GM19395 (cell line): ENCODE measurements around the gene SMNDC1.
"Not testable (repeated sequence)": the region's sequence is repeated elsewhere in the genome, so short reads cannot be mapped to it uniquely, and the experiment has no call there.

Experiments used
- ATAC-seq: cut with Tn5 transposase; IDR thresholded peaks from one replicate; pipeline ENCODE4 v1.9.1; 2021; ENCODE audit warnings: mild to moderate bottlenecking, moderate library complexity; ENCODE audit not compliant: unreplicated experiment

The SMNDC1 gene

DNA sequence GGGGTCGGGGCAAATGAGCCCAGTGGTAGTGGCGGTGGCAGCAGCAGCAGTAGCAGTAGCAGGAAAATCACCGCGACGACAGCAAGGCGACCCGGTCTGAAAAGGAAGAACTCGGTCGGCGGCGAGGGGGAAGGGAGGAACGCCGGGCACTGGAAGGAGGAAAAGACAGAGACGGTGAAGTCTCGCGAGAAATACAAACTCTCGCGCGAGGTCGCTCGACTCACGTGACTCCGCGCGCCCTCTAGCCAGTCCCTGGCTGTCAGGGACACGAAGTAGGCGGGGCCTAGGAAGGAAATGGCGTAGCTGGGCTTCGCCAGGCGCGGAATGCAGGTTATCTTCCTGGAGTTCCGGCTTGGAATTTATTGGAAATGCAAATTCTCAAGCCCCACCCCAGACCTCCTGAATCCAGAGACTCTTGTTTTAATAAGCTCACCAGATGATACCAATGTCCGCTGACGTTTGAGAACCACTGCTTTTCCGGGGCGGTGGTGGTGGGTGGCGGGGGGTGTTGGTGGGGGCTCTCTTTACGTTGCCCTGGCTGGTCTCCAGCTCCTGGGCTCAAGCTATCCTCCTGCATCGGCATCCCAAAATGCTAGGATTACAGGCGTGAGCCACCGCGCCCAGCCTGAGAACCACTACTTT, at the start of gene SMNDC1:
Gene SMNDC1, minus strand, starts transcription at position 141 of the 642 bp plus-strand sequence. CDS start 1,333 bp downstream, outside the sequence.
- peak; percentile 91 for ATAC-seq

DNA sequence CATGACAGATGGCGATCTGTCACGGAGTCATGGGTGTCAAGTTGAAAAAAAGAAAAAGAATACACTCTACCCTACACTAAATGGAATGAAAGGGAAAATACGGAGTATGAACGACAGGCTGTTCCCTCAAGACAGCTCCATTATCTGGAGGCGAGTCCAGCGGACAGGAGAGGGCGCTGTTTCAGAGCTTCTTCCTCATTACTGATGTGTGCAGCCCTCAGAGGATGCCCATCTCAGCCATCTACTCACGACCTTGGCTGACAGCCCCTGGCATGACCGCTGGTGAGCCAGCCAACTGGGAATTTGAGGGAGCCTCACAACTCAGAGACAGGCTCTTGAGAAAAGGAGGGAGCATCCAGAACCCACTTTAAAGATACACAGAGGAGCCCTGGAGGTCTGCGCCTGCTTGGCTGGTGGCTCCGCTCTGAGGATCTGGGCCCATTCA, 49.6 kb upstream of the SMNDC1 start:
- ATAC-seq, result no peak

DNA sequence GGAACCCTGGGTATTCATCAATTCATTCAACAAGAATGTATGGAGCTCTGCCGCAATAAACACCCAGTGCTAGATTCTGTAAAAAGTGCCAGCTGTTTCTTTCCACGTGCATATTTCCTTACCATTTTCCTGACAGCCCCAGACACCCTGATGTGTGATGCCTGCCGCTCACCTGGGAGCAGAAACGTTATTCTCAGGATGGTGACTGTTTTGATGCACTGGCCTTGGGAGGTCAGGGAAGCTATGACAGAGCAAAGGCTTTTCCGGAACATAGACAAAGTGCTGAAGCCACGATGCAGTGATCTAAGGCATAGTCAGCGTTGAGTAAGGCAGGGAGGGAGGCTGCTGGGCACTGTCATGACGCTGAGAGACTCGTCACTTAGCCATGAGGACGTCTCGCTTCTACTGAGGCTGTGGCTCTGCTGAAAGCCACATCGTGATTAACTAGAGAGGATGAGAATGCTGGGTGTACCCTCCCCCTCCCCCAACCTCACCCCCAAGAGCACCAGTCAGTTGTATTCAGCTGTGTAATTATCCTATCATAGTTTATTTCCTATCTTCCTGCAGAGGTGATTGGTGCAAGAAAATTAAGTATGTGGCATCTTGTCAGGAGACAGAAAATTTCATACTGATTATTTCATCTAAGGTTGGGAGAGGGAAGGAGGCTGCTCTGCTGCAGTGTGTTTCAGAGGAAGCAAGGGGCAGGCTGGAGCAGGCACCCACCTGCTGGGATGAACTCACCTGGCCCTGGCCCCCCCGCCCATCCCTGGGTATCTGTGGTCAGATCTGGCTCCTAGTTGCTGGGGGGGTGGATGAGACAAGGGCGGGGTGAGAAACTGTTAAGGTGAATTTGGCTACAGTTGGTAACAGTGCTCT, 48.8 kb upstream of the SMNDC1 start:
- no peak for ATAC-seq

DNA sequence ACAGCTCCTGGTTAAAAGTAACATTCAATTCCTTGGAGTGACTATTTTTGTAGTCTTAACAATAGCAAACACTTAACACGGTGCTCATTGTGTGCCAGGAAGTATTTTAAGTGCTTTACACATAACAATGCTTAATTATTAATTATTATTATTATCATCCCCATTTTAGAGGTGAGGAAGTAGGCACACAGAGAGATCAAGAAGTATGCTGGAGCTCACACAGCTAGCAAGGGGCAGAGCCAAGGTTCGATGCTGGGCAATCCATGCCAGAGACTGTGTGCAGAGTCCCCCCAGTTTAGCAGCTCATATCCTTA, 48.2 kb upstream of the SMNDC1 start:
- no peak for ATAC-seq

DNA sequence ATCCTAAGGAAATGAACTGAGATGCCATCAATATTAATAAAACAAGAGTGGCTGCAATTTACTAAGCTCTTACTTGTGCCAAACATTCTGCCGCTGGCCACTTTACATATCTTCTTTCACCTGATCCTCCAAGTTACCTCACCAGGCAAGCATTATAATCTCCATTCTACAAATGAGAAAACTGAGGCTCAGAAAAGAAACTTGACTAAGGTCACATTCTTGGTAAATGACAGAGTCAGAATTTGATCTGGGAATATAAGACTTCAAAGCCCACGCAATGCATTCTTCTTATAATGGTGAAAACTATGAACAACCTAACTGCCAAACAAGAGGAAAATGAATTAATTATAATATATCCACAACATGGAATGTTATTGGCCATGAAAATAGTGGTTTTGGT, 46.1 kb upstream of the SMNDC1 start:
- no peak for ATAC-seq

DNA sequence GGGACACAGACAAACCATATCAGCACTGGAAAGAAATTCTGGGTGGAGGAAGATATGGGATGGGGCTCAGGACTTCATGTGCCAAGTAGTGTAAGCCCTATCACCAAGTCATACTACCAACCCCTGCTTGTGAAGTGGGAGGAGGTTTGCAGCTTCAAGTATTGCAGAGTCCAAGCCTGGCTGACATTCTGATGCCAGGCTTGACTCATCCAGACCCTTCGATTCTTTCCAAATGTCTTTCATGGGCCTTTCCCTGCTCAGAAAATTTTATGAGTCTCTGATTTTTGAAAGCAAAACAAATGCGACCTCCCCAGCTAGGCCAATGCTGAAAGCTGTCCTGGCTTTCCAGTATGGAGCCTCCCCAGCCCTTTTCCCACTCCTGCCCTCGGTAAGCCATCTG, 45.1 kb upstream of the SMNDC1 start:
- ATAC-seq, result no peak

DNA sequence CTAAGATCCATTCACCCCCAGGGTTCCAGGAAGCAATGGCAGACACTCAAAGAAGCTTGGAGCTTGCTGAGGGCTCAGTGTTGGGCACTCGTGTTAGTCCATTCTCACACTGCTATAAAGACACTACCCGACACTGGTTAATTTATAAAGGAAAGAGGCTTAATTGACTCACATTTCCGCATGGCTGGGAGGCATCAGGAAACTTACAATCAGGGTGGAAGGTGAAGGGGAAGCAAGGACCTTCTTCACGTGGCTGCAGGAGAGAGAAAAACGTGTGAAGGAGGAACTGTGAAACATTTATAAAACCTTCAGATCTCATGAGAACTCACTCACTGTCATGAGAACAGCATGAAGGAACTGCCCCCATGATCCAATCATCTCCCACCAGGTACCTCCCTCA, 44.7 kb upstream of the SMNDC1 start:
- ATAC-seq, result no peak

DNA sequence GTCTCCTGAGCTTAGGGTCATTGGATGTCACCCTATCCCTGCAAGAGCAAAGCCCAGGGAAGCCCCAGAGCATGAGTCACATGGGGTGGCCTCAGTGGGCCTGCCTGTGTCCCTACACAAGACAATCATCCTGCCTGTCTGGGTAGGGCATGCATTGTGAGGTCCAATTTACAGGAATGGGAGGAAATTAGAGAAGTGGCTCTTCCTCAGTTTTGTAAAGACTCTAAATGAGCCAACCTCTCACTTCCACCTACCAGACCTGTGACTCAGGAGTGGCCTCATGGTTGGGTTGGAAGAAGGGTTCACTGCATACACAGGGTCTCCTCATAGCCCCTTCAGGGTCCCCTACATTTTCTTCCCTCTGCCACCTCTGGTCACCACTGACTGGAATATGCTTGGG, 43.6 kb upstream of the SMNDC1 start:
- no peak for ATAC-seq

DNA sequence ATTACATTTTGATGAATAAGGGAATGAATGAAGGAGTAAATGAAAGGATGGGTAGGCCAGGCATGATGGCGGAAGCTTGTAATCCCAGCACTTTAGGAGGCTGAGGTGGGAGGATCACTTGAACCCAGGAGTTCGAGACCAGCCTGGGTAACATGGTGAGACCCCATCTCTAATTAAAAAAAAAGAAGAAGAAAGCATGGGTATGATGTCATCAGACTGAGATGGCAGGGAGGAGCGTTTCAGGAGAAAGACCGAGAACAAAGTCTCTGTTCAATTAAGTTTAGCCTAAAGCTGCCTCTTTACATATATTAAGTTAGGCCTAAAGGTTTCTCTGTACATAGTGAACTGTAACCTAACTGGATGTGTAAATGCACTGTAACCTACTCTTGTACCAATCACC, 42.2 kb upstream of the SMNDC1 start:
- ATAC-seq, result no peak

DNA sequence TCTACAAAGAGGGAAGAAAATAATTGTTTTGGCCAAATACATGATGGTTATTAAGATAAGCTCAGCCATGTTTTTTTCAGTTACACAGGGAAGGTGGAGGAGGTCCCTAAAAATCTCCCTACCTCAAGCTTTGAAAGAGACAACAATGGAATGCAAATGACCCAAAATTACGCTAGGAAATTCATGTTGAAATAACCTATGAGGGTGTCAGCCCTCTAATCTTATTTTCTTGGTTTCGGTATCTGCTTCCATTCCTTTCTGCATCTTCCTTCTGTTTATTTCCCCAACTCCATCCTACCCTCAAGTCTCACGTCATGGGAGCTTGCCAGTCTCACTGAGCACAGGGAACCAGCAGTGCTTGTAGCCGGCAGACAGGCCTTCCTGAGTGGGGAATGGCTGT, 40.6 kb upstream of the SMNDC1 start:
- ATAC-seq, result no peak

DNA sequence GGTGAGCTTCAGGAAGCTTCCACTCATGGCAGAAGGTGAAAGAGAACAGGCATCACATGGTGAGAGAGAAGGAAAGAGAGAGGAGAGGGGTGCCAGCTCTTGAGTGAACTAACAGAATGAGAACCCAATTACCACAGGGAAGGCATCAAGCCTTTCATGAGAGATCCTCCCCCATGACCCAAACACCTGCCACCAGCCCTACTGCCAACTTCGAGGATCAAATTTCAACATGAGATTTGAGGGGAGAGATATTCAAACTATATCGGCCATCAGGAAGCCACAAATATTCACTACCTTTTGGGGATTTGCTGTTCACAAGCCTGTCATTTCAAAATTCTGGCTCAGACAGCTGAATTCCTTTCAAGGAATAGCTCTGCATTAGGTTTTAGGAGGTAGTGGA, 39.9 kb upstream of the SMNDC1 start:
- ATAC-seq, result no peak

DNA sequence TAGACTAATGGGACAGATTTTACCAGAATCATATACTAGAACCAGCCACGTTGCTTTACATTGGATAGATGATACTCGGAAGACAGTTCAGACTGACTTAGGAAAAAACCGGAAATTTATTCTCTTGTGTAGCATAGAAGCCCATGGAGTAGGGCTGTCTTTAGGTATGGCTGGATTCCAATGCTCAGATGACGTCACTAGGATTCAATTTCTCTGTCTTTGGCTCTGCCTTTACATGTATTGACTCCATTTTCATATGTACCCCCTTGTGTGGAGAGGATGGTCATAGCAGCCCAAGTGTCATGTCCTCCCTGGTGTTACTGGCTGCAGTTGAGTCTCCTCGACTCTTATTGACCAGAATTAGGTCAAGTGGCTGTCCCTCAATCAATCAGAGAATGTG, 39.2 kb upstream of the SMNDC1 start:
- ATAC-seq, result no peak

DNA sequence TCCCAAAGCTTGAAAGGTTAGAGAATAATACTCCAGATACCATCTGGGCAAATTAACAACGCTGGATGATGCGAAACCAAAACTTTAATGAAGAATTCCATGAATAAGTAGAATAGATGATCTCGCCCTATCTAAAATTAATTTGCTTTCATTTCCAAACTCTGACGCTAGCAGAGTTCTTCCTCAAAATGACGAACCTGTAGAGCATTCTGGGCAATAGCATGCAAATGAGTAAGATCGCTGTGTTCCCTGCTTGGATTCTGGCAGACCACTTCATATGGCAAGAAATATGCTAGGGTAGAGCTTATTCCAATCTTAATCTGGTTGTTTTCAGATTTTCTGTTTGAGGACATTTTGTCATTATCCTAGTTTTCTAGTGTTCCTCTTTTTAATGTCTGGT, 36.1 kb upstream of the SMNDC1 start:
- ATAC-seq, result no peak

DNA sequence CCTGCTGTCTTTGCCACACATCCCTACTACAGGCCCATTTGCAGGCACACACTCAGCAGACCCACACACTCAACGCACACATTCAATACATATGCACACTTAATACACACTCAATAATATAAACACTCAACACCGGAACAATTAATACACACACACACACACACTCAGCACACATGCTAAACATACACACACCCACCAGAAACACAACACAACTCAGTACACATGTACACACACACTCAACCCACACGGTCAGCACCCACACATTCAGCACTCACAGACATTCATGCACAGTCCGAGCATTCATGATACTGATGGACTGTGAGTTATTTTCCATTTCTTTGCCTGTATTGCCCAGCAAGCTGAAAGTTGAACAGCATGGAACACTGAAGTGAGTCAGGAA, 35.4 kb upstream of the SMNDC1 start:
- no peak for ATAC-seq

DNA sequence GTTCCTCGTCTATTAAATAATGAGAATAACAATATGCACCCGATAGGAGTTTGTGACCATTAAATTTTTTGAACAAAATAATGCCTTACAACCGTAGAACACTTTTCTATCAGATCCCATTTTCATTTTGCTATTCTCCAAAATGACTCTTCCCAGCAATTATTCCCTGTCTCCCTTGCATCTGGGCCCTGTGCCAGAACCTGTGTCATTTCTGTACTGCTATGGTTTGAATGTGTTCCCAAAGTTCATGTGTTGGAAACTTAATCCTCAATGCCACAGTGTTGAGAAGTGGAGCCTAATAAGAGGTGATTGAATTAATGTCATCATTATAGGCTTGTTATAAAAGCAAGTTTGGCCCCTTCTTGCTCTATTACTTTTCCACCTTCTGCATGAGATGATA, 33.2 kb upstream of the SMNDC1 start:
- no peak for ATAC-seq

DNA sequence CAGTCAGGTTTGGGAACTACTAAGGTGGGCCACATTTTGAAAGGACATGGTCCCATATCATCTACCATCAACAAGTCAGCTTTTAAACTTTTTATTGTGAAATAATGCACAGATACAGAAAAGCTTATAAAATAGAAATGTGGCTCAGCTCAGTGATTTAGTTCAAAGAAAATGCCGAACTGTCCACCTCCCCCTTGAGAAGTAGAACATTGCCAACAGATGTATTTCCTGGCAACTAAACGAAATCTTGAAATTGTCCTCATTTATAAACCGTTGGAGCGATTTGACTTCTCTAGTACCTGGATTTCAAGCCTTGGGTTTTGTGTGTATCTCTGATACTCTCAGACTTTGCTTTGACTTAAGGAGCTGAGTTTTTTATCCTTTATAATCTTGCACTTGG, 32.7 kb upstream of the SMNDC1 start:
- no peak for ATAC-seq

DNA sequence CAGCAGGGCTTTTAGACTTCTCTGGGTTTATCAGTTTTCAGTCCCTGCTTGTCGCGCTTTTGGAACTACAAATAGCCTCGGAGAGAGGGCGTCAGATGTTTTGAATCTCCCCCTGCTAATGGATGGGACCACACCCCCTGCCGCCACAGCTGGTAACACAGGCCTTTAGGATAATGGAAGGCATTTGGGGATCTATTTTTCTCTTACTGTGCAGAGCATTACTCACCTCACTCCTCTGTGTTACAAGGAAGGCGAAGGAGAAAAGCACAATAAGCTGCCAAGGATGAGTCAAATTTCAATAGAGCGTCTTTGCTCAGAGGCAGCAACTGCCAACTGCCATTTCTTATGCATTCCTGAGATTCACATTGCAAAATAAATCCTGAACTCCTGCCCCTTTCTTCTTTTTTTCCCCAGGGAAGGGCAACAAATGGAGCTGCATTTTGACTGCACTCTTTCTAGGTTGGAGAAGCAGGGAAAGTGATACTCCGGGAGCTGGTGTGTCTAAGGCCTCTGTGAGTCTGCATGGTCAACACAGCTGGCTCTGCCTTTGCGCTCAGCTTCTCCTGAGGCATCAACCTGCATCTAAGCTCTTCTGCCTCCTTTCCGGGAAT, 31.5 kb upstream of the SMNDC1 start:
- ATAC-seq, result no peak

DNA sequence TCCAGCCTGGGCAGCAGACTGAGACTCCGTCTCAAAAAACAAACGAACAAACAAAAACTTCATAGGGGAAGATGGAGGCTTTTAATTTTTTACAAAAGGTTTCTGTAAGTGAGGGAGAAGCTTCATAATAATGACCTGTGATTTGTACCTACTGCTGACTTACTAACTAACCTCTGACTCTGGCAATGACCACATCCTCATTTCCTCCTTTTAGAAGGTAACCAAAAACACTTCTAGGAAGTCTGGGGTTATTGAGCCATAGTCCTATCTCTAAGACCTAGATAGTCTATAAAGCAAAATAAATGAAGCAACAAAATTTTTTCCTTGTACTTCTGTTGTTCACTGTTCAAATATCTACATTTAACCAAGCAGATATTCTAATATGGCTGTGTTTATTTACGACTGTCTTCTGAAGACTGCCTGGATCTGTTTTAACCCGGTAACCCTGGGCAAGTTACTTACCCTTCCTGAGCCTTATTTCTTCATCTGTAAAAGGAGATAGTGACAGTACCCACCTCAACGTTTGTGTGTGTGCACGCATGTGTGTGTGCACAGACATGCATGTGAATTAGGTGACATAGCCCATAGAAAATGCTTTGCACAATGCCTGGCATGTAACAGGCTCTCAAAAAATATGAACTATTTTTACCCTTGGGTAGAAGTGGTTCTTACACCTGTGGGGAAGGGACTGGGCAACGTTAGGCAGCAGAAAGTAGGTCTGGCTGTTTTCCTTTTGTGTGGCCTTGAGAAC, 30.8 kb upstream of the SMNDC1 start:
- no peak for ATAC-seq

DNA sequence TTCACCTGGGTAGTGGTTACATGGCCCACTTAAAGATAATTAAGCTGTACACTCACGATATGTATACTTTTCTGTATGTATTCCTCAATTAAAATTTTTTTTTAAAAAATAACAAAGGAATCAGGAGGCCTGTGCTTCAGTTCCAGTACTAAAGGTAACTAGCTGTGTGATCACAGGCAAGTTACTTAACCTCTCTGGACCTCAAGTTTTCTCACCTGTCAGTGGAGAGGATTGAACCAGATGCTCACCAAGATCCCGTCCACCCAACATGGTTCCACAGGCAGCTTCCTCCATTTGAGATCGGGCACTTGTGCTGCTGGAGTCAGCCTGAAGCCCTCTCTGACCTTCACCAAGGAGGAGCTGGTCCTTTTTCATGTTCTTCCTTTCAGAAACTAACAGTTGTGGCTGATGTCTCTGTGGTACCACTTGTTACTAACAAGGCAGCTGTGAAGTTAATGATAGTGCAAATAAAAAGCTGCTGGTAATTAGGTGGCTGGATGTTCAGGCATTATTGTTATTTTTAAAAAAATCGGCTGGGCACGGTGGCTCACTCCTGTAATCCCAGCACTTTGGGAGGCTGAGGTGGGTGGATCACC, 29.4 kb upstream of the SMNDC1 start:
- no peak for ATAC-seq

DNA sequence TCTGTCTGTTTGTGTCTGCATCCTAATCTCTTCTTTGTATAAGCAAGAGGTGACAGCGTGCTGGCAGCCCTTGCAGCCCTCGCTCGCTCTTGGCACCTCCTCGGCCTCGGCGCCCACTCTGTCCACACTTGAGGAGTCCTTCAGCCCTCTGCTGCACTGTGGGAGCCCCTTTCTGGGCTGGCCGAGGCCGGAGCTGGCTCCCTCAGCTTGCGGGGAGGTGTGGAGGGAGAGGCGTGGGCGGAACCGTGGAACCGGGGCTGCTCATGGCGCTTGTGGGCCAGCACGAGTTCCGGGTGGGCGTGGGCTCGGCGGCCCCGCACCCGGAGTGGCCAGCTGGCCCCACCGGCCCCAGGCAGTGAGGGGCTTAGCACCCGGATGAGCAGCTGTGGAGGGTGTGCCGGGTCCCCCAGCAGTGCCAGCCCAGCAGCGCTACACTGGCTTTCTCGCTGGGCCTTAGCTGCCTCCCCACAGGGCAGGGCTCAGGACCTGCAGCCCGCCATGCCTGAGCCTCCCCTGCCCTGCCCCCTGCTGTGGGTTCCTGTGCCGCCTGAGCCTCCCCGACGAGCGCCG, 26.6 kb upstream of the SMNDC1 start:
- ATAC-seq, result not testable (repeated sequence)

DNA sequence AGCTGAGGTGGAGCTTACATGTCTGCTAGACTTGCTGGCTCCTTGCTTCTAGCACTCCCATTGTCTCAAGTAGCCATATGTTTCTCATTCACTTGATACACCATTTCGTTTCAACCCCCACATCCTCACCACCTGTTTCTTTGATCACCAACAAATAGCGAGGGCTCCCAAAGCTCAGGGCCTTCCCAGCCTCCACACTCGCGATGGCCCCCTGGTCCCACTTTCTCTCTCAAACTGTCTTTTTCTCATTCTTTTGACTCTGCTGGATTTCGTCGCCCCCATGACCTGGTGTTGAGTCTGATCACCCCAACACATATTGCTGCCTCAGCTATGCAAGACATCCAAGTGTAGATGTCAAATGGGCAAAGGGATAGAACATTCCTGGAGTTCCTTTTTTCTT, 26.0 kb upstream of the SMNDC1 start:
- ATAC-seq, result no peak
